Liver (tissue), 3 donors: ENCODE data around the gene FAM13A.
"Not testable (repeated sequence)": the region's sequence is repeated elsewhere in the genome, so short reads cannot be mapped to it uniquely, and the experiment has no call there.

ENCODE experiments used
- ATF3 ChIP-seq: IDR thresholded peaks from 2 replicates; pipeline ENCODE4 v1.6.1; 2016; ENCODE audit warnings: antibody characterized with exemption
- CTCF ChIP-seq: fragments of 150-350 bp; IDR thresholded peaks from 2 replicates; pipeline ENCODE4 v1.5.1; 2017; ENCODE audit warnings: improper control_type of control experiment, low read depth, low read length; ENCODE audit not compliant: missing input control
- EGR1 ChIP-seq, 2 donors: IDR thresholded peaks; 2 replicates each; pipeline ENCODE4 v1.6.1; 2016 to 2018; ENCODE audit warnings: antibody characterized with exemption in 2 of 2, low read depth in 2 of 2
- JUND ChIP-seq, 2 donors: IDR thresholded peaks; 2 replicates each; pipeline ENCODE4 v1.6.1; 2016; ENCODE audit warnings: antibody characterized with exemption in 2 of 2
- NR2F2 ChIP-seq: IDR thresholded peaks from 2 replicates; pipeline ENCODE4 v1.6.1; 2016; ENCODE audit warnings: antibody characterized with exemption
- RAD21 ChIP-seq, 2 donors: IDR thresholded peaks; 2 replicates each; pipeline ENCODE4 v1.6.1; 2016; ENCODE audit warnings: antibody characterized with exemption in 2 of 2, mild to moderate bottlenecking in 2 of 2
- REST ChIP-seq: IDR thresholded peaks from 2 replicates; pipeline ENCODE4 v1.6.1; 2016; ENCODE audit warnings: antibody characterized with exemption, mild to moderate bottlenecking
- SP1 ChIP-seq: IDR thresholded peaks from 2 replicates; pipeline ENCODE4 v1.6.1; 2018; ENCODE audit warnings: antibody characterized with exemption, mild to moderate bottlenecking
- YY1 ChIP-seq: IDR thresholded peaks from 2 replicates; pipeline ENCODE4 v1.6.1; 2016; ENCODE audit warnings: antibody characterized with exemption, mild to moderate bottlenecking
- ZBTB33 ChIP-seq: IDR thresholded peaks from 2 replicates; pipeline ENCODE4 v1.6.1; 2016; ENCODE audit warnings: antibody characterized with exemption
- donor health status: healthy.
- donor health status: healthy.

GRCh38 chr4:89014897-89015296 lies 42.1 kb downstream of the FAM13A start:
- not testable (repeated sequence) for TF ChIP-seq CTCF; ZBTB33; JUND (IDR thresholded peaks at IDR 0.05); SP1; RAD21 (IDR thresholded peaks at IDR 0.05); NR2F2; REST; YY1; ATF3; EGR1 (IDR thresholded peaks at IDR 0.05; ENCODE audit: low read depth in 2 of 2)
